GM19351 (cell line): ENCODE measurements around the gene HMCN2.

Experiments
- ATAC-seq: cut with Tn5 transposase; IDR thresholded peaks from one replicate; pipeline ENCODE4 v1.9.1; 2021; ENCODE audit warnings: mild to moderate bottlenecking, moderate library complexity; ENCODE audit not compliant: unreplicated experiment

The HMCN2 gene

GRCh38 chr9:130341839-130342713 lies 76.5 kb downstream of the HMCN2 start:
- no peak for ATAC-seq

- ATAC-seq, result no peak
Observed at GRCh38 chr9:130342714-130343085, 77.1 kb downstream of the HMCN2 start.

- no peak for ATAC-seq
Observed at GRCh38 chr9:130343445-130343918, 77.9 kb downstream of the HMCN2 start.

- no peak for ATAC-seq
Observed at GRCh38 chr9:130344366-130344765, 78.8 kb downstream of the HMCN2 start.

GRCh38 chr9:130345009-130345896 lies 79.7 kb downstream of the HMCN2 start:
- no peak for ATAC-seq

- no peak for ATAC-seq
Observed at GRCh38 chr9:130345897-130346385, 80.4 kb downstream of the HMCN2 start.

GRCh38 chr9:130346431-130346830 lies 80.9 kb downstream of the HMCN2 start:
- ATAC-seq, result no peak

- no peak for ATAC-seq
Observed at GRCh38 chr9:130347036-130347435, 81.5 kb downstream of the HMCN2 start.

GRCh38 chr9:130347931-130348330 lies 82.4 kb downstream of the HMCN2 start:
- no peak for ATAC-seq

GRCh38 chr9:130348341-130348740 lies 82.8 kb downstream of the HMCN2 start:
- no peak for ATAC-seq

GRCh38 chr9:130348881-130349280 lies 83.3 kb downstream of the HMCN2 start:
- no peak for ATAC-seq

GRCh38 chr9:130349398-130349797 lies 83.8 kb downstream of the HMCN2 start:
- ATAC-seq, result no peak

GRCh38 chr9:130351343-130351742 lies 85.8 kb downstream of the HMCN2 start:
- no peak for ATAC-seq

- ATAC-seq, result no peak
Observed at GRCh38 chr9:130352081-130352480, 86.5 kb downstream of the HMCN2 start.

- ATAC-seq, result no peak
Observed at GRCh38 chr9:130352586-130353285, 87.2 kb downstream of the HMCN2 start.

- no peak for ATAC-seq
Observed at GRCh38 chr9:130354378-130354777, 88.8 kb downstream of the HMCN2 start.

GRCh38 chr9:130354806-130355205 lies 89.2 kb downstream of the HMCN2 start:
- no peak for ATAC-seq

GRCh38 chr9:130356033-130356432 lies 90.5 kb downstream of the HMCN2 start:
- no peak for ATAC-seq

GRCh38 chr9:130356877-130357584 lies 91.5 kb downstream of the HMCN2 start:
- no peak for ATAC-seq

- no peak for ATAC-seq
Observed at GRCh38 chr9:130358928-130359327, 93.4 kb downstream of the HMCN2 start.
